GM18858 (cell line): ENCODE measurements around the gene PIGQ.

Experiments
- ATAC-seq: cut with Tn5 transposase; IDR thresholded peaks from one replicate; pipeline ENCODE4 v1.9.1; 2021; ENCODE audit not compliant: unreplicated experiment

PIGQ gene

GRCh38 chr16:598823-599739 is 29.3 kb downstream of the PIGQ start:
- ATAC-seq: no peak

GRCh38 chr16:600781-601180 is 31.0 kb downstream of the PIGQ start:
- no peak for ATAC-seq

- no peak for ATAC-seq
These were observed 34.2 kb downstream of the PIGQ start for GRCh38 chr16:603933-604332.

GRCh38 chr16:606656-607307 is 37.0 kb downstream of the PIGQ start:
- no peak for ATAC-seq

- no peak for ATAC-seq
These were observed 38.3 kb downstream of the PIGQ start for GRCh38 chr16:608019-608418.

GRCh38 chr16:609316-609715 is 39.5 kb downstream of the PIGQ start:
- ATAC-seq: no peak

GRCh38 chr16:609984-610383 is 40.2 kb downstream of the PIGQ start:
- no peak for ATAC-seq

- no peak for ATAC-seq
These were observed 41.0 kb downstream of the PIGQ start for GRCh38 chr16:610513-611381.

- ATAC-seq: no peak
These were observed 45.4 kb downstream of the PIGQ start for GRCh38 chr16:615122-615521.

GRCh38 chr16:616733-617586 is 47.2 kb downstream of the PIGQ start:
- no peak for ATAC-seq

- ATAC-seq: no peak
These were observed 48.1 kb downstream of the PIGQ start for GRCh38 chr16:617855-618254.

GRCh38 chr16:619476-620100 is 49.8 kb downstream of the PIGQ start:
- ATAC-seq: no peak

GRCh38 chr16:620700-621525 is 51.1 kb downstream of the PIGQ start:
- ATAC-seq: no peak

GRCh38 chr16:621526-622105 is 51.8 kb downstream of the PIGQ start:
- ATAC-seq: no peak

- ATAC-seq: no peak
These were observed 53.1 kb downstream of the PIGQ start for GRCh38 chr16:622920-623280.

- no peak for ATAC-seq
These were observed 54.8 kb downstream of the PIGQ start for GRCh38 chr16:624526-625070.

- no peak for ATAC-seq
These were observed 55.6 kb downstream of the PIGQ start for GRCh38 chr16:625117-625976.
